Measurements from ENCODE around the gene TTYH2.
"Not testable (repeated sequence)": the region's sequence is repeated elsewhere in the genome, so short reads cannot be mapped to it uniquely, and the experiment has no call there.

TTYH2 gene

DNA sequence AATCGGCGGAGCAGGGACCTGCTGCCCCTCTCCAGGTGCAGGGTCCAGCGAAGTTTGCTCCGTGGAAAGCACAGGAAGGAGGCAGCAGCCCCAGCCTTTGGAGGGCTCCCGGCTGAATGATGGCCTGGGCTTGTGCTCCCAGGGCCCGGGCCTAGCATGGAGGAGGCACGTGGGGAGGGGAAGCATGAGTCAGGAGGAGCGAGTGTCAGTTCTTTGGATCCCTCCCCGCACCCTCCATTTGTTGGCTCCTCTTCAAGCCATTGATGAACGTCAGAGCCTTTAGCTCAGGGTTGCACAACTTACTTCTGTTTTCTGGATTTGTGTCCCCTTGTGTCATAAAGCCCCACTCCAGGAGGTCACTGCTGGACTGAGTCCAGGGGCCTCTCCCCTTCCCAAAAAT lies 25.8 kb downstream of the TTYH2 start:
- no peak for DNase-seq

GRCh38 chr17:74240618-74241205 lies 27.3 kb downstream of the TTYH2 start:
- no peak for DNase-seq

GRCh38 chr17:74241431-74241830 lies 28.1 kb downstream of the TTYH2 start:
- no peak for DNase-seq

DNA sequence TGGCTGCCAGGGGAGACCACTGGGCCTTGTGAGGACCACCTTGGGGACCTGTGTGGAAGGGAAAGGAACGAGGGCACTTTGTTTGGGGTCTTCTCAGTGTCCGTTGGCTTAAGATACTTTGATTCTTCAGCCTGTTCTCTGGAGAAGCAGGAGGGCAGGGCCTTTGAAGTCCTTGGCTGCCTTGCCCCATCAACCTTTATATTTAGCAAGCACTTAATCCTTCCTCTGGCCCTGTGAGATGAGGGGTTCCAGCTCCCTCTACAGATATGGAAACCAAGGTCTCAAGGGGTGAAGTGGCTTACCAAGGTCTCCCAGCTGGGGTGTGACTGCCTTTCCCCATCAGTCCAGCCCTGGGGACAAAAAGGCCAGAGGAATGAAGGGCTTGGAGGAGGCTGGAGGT lies 28.5 kb downstream of the TTYH2 start:
- no peak for DNase-seq

DNA sequence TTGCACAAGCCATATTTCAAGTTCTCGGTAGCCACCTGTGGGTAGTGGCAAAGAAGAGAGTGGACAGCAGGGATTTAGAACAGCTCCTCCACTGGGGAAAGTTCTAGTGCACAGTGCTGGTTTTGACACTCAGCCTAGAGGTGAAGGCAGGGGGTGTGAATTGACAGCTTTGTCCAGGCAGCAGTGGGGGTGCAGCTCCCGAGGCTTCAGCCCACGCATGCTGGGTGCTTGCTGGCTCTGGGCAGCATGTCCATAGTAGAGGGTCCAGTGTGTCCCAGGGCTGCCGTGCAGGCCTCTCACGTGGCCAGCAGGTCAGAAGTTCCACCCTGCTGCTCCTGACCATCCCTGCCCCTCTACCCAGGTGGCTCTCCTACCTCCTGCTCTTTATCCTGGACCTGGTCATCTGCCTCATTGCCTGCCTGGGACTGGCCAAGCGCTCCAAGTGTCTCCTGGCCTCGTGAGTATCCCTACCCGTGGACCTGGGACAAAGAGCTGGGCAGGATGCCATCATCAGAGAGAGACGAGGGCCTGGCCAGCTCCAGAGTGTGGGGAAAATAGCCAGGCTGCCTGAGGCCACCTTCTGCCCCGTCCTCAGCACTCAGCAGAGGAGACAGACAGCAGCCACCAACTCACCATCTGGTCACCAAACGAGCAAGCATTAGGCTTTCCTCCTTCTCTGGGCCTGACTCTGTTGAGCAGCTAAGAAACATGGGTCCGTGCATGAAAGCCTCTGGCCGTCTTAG lies 29.8 kb downstream of the TTYH2 start:
- no peak for DNase-seq

- DNase-seq: no peak
Observed at GRCh38 chr17:74244128-74244527, 30.8 kb downstream of the TTYH2 start.

GRCh38 chr17:74244548-74244947 lies 31.2 kb downstream of the TTYH2 start:
- no peak for DNase-seq

GRCh38 chr17:74245145-74245831 lies 31.9 kb downstream of the TTYH2 start:
- DNase-seq: no peak

- no peak for DNase-seq
Observed at GRCh38 chr17:74245871-74246270, 32.5 kb downstream of the TTYH2 start.

DNA sequence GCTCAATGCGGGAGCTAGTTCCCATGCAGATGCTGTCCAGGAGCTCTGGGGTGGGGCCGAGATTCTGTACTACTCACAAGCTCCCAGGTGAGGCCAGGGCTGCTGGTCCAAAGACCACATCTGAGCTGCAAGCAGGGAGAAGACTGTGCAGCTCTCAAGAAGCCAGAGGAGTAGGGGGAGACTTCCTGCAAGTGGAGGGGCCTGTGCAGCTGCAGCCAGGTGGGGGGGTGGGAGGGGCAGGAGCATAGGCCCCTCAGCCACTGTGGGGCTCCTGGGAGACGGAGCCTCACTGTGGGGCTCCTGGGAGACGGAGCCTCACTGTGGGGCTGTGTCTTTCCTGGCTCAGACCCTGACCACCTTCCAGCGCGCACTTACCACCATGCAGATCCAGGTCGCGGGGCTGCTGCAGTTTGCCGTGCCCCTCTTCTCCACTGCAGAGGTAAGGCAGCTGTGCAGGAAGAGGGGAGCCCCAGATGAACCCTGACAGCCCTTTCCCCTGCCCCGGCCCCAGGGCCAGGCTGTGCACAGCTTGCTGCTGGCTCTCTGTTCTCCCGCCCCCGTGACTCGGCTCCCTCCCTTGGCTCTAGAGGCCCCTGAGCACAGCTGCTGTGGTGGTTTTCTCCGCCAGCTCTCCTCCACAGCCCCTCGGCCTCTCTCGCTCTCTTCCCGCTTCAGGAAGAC lies 36.4 kb downstream of the TTYH2 start:
- peak; percentile 30 for DNase-seq

- peak; percentile 59 for DNase-seq
Observed at GRCh38 chr17:74250324-74250995, 37.1 kb downstream of the TTYH2 start.

DNA sequence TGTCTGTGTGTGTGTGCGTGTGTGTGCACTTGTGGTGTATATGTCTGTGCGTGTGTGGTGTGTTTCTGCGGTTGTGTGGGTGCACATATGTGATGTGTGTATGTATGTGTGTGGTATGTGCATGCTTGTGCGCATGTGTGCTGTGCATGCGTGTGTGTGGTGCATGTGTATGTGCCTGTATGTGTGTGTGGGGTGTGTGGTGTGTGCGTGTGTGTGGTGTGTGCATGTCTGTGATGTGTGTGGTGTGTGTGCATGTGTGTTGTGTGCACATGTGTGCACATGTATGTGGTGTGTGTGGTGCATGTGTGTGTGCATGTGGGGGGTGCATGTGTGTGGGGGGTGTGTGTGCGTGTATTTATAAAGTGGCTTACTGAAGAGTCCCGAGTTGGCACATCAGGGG lies 37.7 kb downstream of the TTYH2 start:
- DNase-seq: no peak

DNA sequence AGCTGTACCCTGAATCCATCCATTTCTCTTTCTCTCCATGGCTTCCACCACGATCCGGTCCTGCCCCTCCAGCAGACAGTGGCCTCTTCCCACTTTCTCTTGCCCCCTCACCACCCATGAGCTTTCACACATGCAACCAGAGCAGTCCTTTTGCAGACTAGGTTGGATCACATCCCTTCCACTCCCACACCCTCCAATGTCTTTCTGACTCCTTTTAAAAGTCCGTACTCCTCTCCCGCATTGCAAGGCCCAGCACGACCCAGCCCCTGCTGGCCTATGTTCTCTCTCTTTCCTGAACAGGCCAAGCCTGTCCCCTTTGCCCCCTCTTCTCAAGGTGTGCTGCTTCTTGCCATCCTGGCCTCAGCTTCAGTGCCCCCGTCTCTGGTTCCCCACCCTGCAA lies 38.2 kb downstream of the TTYH2 start:
- no peak for DNase-seq

- DNase-seq: no peak
Observed at GRCh38 chr17:74252211-74252610, 38.8 kb downstream of the TTYH2 start.

- no peak for DNase-seq
Observed at GRCh38 chr17:74253036-74253435, 39.7 kb downstream of the TTYH2 start.

- DNase-seq: no peak
Observed at GRCh38 chr17:74257311-74257710, 43.9 kb downstream of the TTYH2 start.

DNA sequence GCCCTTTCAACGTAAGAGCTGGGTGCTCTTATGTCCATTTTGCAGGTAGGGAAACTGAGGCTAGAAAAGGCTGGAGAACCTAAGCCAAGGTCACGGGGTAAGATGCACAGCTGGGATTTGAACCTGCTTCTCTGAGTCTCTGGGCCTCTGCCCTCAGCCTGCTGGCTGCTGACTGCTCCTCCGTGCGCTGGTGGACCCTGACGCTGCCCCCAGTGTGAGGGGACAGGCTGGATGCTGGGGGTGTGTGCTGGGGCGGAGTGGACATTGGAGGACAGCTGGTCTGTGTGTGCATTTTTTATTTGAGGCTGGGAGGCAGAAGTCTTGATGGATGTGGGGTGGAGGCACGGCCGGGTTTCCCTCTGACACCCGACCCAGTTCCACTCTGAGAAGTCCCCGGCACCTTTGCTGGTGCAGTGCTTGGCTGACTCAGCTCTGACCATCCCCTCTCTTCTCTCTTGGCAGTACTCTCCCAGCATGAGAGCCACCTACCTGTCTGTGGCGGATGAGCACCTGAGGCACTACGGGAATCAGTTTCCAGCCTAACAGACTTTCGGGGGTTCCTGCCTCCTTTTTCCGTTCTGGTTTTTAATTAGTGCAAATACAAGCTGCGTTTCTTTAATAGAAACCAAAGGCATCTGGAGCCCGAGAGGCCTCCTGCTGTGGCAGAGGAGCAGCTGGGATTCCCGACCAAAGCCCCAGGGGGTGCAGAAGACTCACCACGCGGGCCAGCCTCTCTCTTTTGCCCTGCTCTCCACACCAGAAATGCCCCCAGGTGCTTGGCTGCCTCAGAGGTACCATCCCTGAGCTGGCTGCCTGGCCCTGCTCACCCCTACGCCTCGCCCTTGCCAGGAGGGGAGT lies 46.5 kb downstream of the TTYH2 start:
- DNase-seq: peak; percentile 77

DNA sequence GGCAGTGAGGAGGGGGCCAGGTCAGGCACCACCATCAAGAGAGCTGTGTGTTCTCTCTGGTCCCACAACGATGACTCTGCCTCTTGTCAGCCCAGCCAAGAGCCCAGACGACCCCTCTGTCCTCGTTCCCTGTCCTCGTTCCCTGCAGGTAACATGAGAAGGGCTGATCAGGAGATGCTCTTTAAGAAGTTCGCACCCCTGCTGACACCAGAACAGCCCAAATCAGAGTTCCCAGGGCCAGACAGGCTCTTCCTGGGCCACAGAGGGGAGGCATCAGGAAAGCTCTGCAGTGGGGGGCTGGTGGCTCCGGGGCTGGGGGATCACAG lies 47.1 kb downstream of the TTYH2 start:
- no peak for DNase-seq

- DNase-seq: no peak
Observed at GRCh38 chr17:74262601-74263000, 49.2 kb downstream of the TTYH2 start.

- not testable (repeated sequence) for DNase-seq
Observed at GRCh38 chr17:74267054-74267453, 53.7 kb downstream of the TTYH2 start.

GRCh38 chr17:74267579-74267978 lies 54.2 kb downstream of the TTYH2 start:
- DNase-seq: no peak

DNA sequence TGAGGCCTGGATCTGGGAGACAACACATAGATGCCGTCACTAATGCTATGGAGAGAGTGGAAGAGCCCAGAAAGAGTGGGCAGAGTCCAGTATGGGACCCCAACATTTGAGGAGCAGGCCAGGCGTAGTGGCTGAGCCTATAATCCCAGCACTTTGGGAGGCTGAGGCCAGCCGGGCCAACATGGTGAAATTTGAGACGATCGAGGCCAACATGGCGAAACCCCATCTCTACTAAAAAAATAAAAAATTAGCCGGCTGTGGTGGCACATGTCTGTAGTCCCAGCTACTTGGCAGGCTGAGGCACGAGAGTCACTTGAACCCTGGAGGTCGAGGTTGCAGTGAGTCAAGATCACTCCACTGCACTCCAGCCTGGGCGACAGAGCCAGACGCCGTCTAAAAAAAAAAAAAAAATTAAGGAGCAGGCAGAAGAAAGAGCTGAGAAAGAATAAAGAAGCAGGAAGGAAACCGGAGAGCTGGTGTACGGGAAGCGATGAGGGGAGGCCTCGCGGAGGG lies 54.7 kb downstream of the TTYH2 start:
- DNase-seq: no peak
